ENCODE data around the gene ADGRG6.

ADGRG6 gene

GRCh38 chr6:142323377-142323776 is 21.6 kb downstream of the ADGRG6 start (continued):
- TF ChIP-seq ZNF394 (tag by site-specific recombination; IDR thresholded peaks at IDR 0.05; ENCODE audit: borderline replicate concordance) (peak; percentile 72; the same call in 1 of the 2 replicates), ZNF274 (IDR thresholded peaks at IDR 0.05; ENCODE audit: low read length) (no peak), ZNF274 (tag by site-specific recombination; IDR thresholded peaks at IDR 0.05; ENCODE audit: borderline replicate concordance) (no peak), GLIS1 (tag by site-specific recombination; IDR thresholded peaks at IDR 0.05) (peak; percentile 56), ZSCAN16 (tag by site-specific recombination; IDR thresholded peaks at IDR 0.05) (no peak), CTCF (tag by site-specific recombination; IDR thresholded peaks at IDR 0.05) (no peak), KLF9 (tag by site-specific recombination; IDR thresholded peaks at IDR 0.05; ENCODE audit: low read depth) (no peak), OVOL3 (tag by site-specific recombination; IDR thresholded peaks at IDR 0.05) (peak; percentile 74; the same call in 1 of the 2 replicates), ZNF19 (tag by site-specific recombination; IDR thresholded peaks at IDR 0.05; ENCODE audit: low read depth) (no peak), ZNF155 (tag by site-specific recombination; IDR thresholded peaks at IDR 0.05) (no peak), HOXD13 (CRISPR knock-in tag; IDR thresholded peaks at IDR 0.05; ENCODE audit: borderline replicate concordance) (peak; percentile 92), ZNF169 (tag by site-specific recombination; IDR thresholded peaks at IDR 0.05) (no peak), ZNF510 (tag by site-specific recombination; IDR thresholded peaks at IDR 0.05; ENCODE audit: insufficient replicate concordance) (no peak), ZNF501 (tag by site-specific recombination; IDR thresholded peaks at IDR 0.05) (no peak), ZNF239 (tag by site-specific recombination; IDR thresholded peaks at IDR 0.05) (0 out of 2 replicates have a peak, but pooled peaks have one; percentile 17), ZNF138 (tag by site-specific recombination; IDR thresholded peaks at IDR 0.05; ENCODE audit: borderline replicate concordance) (no peak), ZNF791 (tag by site-specific recombination; IDR thresholded peaks at IDR 0.05) (no peak), KLF8 (tag by site-specific recombination; IDR thresholded peaks at IDR 0.05) (peak; percentile 95), ZNF704 (tag by site-specific recombination; IDR thresholded peaks at IDR 0.05) (no peak), ZIC2 (tag by site-specific recombination; IDR thresholded peaks at IDR 0.05) (no peak), ZNF664 (tag by site-specific recombination; IDR thresholded peaks at IDR 0.05) (no peak), REST (tag by site-specific recombination; IDR thresholded peaks at IDR 0.05) (no peak), ZNF148 (tag by site-specific recombination; IDR thresholded peaks at IDR 0.05; ENCODE audit: borderline replicate concordance) (no peak), ZNF354C (tag by site-specific recombination; IDR thresholded peaks at IDR 0.05; ENCODE audit: borderline replicate concordance, low read depth) (no peak), ZNF571 (tag by site-specific recombination; IDR thresholded peaks at IDR 0.05) (no peak), GFI1B (tag by site-specific recombination; IDR thresholded peaks at IDR 0.05) (0 out of 2 replicates have a peak, but pooled peaks have one; percentile 61), ZNF202 (tag by site-specific recombination; IDR thresholded peaks at IDR 0.05; ENCODE audit: borderline replicate concordance) (no peak), ZNF398 (tag by site-specific recombination; IDR thresholded peaks at IDR 0.05) (0 out of 2 replicates have a peak, but pooled peaks have one; percentile 31), ZBTB1 (tag by site-specific recombination; IDR thresholded peaks at IDR 0.05) (peak; percentile 79; the same call in 1 of the 2 replicates)
